Hindlimb muscle (tissue), 1 donor: Measurements from ENCODE around the gene PLCG2. TPM values are rescaled to one million over a fixed set of nuclear protein-coding genes. Genes with fewer than 3 reads are reported as not detected.
"Not testable (repeated sequence)": the region's sequence is repeated elsewhere in the genome, so short reads cannot be mapped to it uniquely, and the experiment has no call there.

ENCODE experiments used
- DNase-seq: peaks from one replicate; pipeline ENCODE4 v3.0.0-alpha.2; 2013
- polyA plus RNA-seq: library from polyadenylated mRNA; unstranded; fragments of 120-200 nt; gene quantifications from one replicate; pipeline ENCODE4 v1.2.1, GENCODE V29; 2013; ENCODE audit not compliant: insufficient read length

The PLCG2 gene
- polyA plus RNA-seq, 1 donor: 8.8 TPM

DNA sequence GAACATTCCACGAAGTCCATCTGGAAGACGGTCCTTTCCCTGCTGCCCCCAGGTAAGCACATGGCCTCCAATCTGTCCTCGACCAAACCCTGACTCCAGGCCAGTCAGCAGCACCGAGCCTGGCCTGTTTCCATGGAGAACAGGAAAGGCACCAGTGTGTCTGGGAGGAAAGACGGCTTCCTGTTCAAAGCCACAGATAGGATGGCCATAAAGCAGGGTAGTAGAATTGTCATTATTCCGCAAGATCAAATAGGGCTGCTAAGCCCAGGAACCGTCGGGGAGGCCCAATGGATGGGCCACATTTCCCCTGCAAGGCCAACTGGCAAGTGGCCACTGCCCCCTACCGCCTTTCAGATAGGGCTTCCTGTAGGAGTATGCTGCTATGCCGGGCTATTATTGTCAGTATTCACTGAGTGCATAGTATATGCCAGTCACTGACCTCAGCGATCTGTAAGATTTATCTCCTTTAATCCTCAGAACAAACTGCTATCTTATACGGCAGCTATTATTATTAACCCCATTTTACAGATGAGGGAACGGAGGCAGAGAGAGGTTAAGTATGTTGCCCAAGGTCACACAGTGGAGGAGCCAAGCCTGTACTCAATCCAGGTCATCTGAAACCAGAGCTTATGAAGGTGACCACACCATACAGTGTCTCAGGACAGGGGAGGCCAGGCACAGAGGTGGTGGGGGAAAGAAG lies 23.0 kb upstream of the PLCG2 start:
- DNase-seq: no peak

DNA sequence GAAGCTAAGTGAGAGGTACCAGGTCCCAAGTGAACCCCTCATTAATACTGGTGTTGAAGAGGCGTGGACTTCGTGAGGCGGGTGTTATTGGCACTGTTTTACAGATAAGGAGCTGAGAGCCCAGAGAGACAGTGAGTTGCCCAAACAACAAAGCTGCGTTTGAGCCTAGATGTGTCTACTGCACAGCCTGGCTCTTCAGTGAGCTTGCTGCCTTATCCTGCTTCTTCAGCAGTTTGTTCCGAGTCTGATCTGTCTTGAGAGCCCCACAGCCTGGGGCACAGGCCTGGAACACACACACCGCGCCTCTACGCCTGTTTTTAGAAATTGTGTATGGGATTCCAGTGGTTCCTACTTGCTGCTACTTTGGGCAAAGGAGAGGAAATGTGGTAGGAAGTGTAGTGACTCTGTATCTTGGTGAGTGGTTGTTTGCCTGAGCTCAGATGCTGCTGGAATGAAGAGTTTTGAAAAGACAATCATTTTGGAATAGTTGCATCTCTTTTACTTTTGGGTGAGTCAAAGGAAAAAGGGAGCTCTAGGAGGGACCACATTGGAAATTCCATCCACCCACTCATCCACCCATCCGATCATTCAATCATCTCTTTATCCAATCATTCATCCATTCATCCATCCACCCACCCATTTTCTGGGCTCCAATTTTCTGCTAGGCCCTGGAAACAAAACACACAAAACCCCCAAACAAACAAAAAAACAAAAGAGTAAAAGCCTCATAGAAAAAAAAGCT lies 22.3 kb upstream of the PLCG2 start:
- no peak for DNase-seq

DNA sequence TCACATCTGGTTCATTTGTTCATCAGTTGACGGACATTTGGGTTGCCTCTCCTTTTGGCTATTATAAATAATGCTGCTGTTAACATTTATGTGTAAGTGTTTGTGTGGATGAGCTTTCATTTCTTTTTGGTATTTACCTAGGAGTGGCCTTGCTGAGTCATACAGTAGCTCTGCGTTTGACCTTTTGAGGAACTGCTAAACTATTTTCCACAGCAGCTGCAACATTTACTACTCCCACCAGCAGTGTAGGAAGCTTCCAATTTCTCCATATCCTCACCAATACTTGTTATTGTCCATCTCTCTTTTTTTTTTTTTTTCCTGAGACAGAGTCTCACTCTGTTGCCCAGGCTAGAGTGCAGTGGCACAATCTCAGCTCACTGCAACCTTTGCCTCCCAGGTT lies 20.7 kb upstream of the PLCG2 start:
- no peak for DNase-seq

DNA sequence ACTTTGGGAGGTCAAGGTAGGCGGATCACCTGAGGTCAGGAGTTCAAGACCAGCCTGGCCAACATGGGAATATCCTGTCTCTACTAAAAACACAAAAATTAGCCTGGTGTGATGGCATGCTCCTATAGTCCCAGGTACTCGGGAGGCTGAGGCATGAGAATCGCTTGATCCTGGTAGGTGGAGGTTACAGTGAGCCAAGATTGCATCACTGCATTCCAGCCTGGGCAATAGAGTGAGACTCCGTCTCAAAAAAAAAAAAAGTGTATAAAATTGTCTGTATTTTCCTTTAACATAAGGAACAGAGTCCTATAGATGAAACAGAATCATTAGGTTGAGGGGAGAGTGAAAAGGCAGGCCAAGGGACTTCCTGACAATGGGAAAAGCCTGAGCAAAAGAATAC lies 16.8 kb upstream of the PLCG2 start:
- DNase-seq: not testable (repeated sequence)

GRCh38 chr16:81765111-81765919 lies 13.8 kb upstream of the PLCG2 start:
- no peak for DNase-seq

DNA sequence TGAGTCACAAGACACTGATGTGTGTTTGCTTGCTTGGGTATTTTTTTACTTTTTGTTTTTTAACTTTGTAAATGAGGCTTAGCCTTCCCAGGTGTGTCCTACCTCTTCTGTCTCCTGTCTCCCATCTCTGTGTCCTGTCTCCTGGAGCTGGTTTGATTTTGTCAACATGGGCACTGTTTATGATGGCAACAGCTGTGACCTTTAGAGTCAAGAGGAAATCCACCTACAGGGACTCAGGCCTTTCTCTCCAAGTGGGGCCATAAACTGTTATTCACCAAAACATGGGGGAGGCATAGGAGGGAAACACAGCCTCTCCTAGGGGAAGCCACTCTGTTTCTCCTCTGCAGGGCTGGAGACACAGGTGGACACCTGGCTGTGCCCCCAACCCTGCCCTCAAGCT lies 13.1 kb upstream of the PLCG2 start:
- DNase-seq: no peak

GRCh38 chr16:81767987-81768592 lies 11.0 kb upstream of the PLCG2 start:
- no peak for DNase-seq

GRCh38 chr16:81770008-81770407 lies 9.1 kb upstream of the PLCG2 start:
- no peak for DNase-seq

DNA sequence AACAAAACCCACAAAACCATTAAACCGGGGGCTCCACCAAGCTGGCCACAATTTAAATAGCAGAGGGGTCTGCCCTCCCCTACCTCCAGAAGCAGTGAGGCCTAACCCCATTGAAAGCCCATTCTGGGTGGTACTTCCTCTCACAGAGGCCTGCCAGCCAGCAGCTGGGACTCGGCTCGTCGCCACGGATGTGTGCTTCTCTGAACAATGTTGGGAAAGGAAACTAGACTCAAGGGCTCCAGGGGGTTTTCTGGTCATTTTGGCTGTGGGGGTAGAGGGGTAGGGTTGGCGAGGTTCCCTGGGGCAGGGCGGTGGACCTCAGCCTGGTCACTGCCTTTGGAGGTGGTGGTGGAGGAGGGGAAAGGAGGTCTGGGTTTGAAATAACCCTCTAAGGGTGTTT lies 4.7 kb upstream of the PLCG2 start:
- DNase-seq: no peak

GRCh38 chr16:81775570-81775969 lies 3.5 kb upstream of the PLCG2 start:
- DNase-seq: no peak

DNA sequence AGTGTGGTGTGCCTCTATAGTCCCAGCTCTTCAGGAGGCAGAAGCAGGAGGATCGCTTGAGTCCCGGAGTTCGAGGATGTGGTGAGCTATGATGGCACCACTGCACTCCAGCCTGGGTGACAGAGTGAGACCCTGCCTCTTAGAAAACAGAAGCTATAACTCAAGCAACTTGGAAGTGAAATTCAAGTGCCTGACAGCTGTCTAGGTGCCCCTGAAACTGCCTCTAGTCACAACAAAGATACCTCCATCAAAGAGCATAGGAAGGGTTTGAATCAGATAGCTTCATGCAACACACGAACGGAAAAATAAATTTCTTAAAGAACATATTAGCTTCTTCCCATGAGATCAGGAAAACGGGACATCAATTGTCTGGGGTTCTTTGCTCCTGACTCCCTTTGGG lies 860 bp upstream of the PLCG2 start:
- no peak for DNase-seq

DNA sequence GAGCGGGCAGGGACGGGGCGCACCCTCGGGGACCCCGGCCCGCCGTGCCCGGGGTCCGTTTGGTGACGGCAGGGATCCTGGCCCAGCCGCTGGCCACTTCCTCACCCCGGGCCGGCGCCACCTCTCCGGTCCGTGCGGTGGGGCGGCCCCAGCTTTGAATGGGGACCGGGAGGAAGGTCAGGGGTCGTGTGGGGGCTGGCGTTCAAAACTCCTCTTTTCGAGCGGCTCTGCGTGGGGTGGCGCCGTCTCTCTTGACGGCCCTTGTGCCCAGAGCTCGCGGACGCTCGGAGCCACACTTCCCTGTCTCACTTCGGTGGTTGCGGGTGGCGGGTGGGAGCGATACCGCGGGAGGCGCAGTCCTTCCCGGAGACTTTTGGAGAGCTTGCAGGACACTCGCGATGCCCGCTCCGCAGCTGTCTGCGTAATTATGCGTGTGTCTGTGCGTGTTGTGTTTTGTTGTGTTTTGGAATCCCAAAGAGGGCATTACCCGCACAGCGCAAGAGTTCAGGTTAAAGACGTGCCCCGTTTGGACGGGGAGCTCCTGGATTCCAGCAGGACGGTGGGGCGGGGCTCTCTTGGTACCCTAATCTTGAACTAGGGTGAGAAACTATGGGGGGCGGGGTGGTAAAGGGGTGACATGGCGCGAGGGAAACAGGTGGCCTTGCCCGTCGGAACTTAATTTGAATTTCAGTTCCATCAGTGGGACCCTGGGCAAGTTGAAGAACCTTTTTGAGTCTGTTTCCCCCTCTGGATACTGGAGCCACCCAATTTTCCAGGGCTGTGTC lies 637 bp downstream of the PLCG2 start:
- peak; percentile 17 for DNase-seq

DNA sequence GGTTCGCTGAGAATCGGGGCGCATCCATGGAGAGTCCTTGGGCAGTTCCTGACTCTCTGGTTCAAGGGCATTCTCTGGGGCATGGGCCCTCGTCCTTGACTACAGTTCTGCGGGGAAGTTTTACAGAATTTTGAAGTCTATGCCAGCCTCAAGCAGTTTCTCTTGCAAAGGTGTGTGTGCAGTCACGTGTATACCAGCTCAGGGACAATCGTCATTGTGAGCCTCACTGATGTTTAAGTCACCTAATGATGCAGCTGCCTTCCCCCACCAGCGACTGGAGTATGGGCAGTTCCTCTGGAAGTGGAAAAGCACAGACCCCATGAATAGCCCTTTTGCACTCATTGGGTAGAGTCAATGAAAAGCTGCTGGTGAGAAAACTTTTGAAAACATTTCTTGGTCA lies 1.3 kb downstream of the PLCG2 start:
- DNase-seq: no peak

DNA sequence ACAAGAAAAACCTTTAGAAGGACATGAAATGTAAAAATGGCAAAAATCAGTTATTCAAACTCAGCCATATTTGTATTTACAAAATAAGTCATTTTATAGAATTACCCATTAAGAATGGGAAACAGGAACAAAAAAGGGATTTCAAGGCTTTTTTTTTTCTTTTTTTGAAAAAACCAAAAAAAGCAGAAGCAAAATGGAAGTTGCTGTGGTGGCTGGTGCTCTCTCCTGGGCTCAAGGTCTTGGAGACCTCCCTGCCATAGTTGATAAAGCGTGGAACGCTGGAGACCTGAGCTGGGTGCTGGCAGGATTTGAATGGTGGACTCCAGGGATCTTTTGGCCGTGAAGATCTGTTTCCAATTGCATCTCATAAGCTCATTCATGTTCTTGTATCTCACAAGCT lies 3.1 kb downstream of the PLCG2 start:
- no peak for DNase-seq

- DNase-seq: no peak
Measured at GRCh38 chr16:81784072-81784795, 5.1 kb downstream of the PLCG2 start.

- DNase-seq: no peak
Measured at GRCh38 chr16:81785138-81785924, 6.2 kb downstream of the PLCG2 start.

DNA sequence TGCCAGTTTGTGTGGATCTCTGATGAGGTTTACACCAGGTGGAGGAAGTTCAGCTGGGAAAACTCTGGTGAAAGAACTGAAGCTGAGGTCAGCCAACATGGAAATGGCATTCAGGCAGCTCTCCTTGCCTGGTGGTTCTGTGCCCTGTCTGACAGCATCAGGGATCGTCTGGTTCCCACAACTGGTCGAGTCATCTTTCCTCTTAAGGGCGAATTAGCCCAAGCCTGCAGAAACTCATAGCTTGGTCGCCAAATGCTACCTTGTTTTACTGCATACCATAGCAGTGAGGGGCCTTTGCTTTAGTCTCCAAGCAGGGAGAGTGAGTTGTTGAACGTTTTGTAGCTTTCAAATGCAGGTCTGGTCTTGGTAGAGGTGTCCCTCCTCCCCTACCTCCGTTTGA lies 7.2 kb downstream of the PLCG2 start:
- DNase-seq: no peak

DNA sequence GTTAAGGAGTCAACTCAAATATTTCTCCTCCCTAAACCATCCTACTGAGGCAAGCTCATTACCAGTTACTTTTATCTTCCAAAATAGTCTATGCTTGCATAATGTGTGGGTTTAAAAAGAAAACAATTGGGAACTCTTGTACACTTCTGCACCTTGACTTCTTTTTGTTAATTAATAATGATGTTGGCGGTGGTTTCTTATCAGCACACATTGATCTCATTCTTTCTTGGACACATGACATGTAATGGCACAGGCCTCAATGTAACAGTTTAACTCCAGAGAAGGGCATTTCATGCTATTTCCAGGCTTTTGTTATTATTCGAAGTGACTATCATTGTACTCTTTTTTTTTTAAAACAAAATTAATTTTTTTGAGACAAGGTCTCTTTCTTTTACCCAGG lies 7.8 kb downstream of the PLCG2 start:
- no peak for DNase-seq

DNA sequence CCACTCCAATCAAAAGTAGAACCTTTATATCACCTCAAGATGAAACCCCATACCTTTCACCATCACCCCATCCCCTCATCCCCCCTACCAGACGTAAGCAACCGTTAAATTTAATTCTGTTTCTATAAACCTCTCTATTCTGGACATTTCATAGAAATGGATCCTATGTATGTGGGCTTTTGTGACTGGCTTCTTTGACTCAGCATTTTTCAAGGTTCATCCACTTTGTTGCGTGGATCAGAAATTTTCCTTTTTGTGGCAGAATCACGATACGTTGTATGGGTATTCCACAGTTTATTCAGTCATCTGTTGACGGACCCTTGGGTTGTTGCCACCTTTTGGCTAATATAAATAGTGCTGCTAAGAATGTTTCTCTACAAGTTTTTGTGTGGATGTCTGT lies 8.6 kb downstream of the PLCG2 start:
- DNase-seq: no peak

DNA sequence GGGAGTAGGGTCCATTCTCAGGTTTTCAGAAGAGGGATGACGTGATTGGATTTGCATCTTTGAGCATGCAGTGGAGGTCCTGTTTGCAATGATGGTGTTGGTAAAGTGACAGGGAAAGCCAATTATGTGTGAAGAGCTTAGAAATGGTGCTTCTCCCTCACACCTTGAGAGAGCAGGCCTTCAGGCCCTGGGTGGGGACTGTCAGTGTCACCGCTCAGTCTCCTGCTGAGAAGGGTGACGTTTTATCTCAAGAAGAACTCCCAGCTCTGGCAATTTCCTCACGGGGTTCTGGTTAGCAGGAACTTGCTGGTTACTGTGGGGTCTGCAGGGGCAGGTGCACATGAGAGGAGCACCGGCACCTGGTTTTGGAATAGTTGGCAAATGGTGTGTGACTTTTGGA lies 11.2 kb downstream of the PLCG2 start:
- DNase-seq: no peak
